Osteoblast (primary cell): ENCODE data around the gene SLAIN2. TPM values are rescaled to one million over a fixed set of nuclear protein-coding genes. Genes with fewer than 3 reads are reported as not detected.

Source experiments
- DNase-seq: peaks from one replicate; pipeline ENCODE4 v3.0.0; 2011; ENCODE audit warnings: low spot score, mixed read lengths; ENCODE audit not compliant: insufficient read length; ENCODE audit errors: missing footprints
- H2AFZ ChIP-seq: 2 replicates; pipeline ENCODE4 v1.6.0; 2011; ENCODE audit warnings: mild to moderate bottlenecking, low read length
- H3K27ac ChIP-seq: 2 replicates; pipeline ENCODE4 v1.5.1; 2011; ENCODE audit warnings: mild to moderate bottlenecking, low read depth, low read length, moderate library complexity
- H3K27me3 ChIP-seq: 2 replicates; pipeline ENCODE4 v1.6.0; 2012; ENCODE audit warnings: mild to moderate bottlenecking, control low read depth, inconsistent platforms, low read length, moderate library complexity; ENCODE audit not compliant: insufficient read depth
- H3K36me3 ChIP-seq: 2 replicates; pipeline ENCODE4 v1.5.1; 2011; ENCODE audit warnings: mild to moderate bottlenecking, low read length, control low read depth, moderate library complexity; ENCODE audit not compliant: insufficient read depth
- H3K4me1 ChIP-seq: 2 replicates; pipeline ENCODE4 v1.5.1; 2011; ENCODE audit warnings: mild to moderate bottlenecking, low read length, control low read depth, moderate library complexity; ENCODE audit not compliant: insufficient read depth
- H3K4me2 ChIP-seq: 2 replicates; pipeline ENCODE4 v1.6.0; 2011; ENCODE audit warnings: mild to moderate bottlenecking, low read length; ENCODE audit not compliant: insufficient read depth
- H3K4me3 ChIP-seq: fragments of 200-600 bp; sonication (generic); 3 replicates; pipeline ENCODE4 v1.5.1; 2012; ENCODE audit warnings: mild to moderate bottlenecking, low read length, inconsistent platforms; ENCODE audit not compliant: insufficient read depth
- H3K79me2 ChIP-seq: 2 replicates; pipeline ENCODE4 v1.6.0; 2012; ENCODE audit warnings: mild to moderate bottlenecking, low read length, control low read depth, inconsistent platforms; ENCODE audit not compliant: insufficient read depth
- H3K9me3 ChIP-seq: 2 replicates; pipeline ENCODE4 v1.5.1; 2011; ENCODE audit warnings: low read depth, low read length, control low read depth
- H4K20me1 ChIP-seq: 2 replicates; pipeline ENCODE4 v1.6.0; 2012; ENCODE audit warnings: mild to moderate bottlenecking, low read length, control low read depth; ENCODE audit not compliant: insufficient read depth
- total RNA-seq: library from RNA; depleted of rRNA; stranded (reverse); fragments of >200 nt; gene quantifications from 2 replicates; pipeline ENCODE4 v1.2.3, GENCODE V29; 2012
- TF ChIP-seq, protein P1 (sequence below): IDR thresholded peaks from 2 replicates; pipeline ENCODE4 v1.5.1; 2011; ENCODE audit warnings: mild to moderate bottlenecking, low read depth, low read length, moderate library complexity; ENCODE audit errors: extremely low read depth

The SLAIN2 gene
- total RNA-seq, 1 donor, result 64.1 TPM

DNA sequence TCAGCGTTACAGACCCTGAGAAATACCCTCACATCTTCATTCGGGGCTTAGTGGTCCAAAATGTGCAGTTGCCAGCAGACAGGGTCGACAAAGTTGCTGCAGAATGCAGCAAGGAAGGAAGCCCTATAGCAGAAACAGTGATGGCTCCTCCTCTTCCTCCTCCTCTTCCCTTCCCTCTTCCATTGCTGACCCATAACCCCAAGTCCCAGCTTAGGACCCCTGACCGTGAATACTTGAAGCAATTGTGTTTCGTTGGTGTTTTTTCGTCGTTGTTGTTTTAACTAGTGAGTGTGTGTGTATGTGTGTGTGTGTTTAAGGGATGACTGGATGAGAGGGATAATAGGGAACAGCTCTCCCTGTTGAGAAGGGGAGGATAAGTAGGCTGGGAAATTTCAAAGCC lies 69.5 kb downstream of the SLAIN2 start:
- no peak overlapping the region for H3K4me2 ChIP-seq
- no peak overlapping the region for H3K4me3 ChIP-seq
- no peaks in the 10 kb centered on the region for H4K20me1 ChIP-seq
- H3K9me3 ChIP-seq, result no peaks in the 10 kb centered on the region
- TF ChIP-seq, protein P1, sequence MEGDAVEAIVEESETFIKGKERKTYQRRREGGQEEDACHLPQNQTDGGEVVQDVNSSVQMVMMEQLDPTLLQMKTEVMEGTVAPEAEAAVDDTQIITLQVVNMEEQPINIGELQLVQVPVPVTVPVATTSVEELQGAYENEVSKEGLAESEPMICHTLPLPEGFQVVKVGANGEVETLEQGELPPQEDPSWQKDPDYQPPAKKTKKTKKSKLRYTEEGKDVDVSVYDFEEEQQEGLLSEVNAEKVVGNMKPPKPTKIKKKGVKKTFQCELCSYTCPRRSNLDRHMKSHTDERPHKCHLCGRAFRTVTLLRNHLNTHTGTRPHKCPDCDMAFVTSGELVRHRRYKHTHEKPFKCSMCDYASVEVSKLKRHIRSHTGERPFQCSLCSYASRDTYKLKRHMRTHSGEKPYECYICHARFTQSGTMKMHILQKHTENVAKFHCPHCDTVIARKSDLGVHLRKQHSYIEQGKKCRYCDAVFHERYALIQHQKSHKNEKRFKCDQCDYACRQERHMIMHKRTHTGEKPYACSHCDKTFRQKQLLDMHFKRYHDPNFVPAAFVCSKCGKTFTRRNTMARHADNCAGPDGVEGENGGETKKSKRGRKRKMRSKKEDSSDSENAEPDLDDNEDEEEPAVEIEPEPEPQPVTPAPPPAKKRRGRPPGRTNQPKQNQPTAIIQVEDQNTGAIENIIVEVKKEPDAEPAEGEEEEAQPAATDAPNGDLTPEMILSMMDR, result no peak
- peaks cover 17% of the 10 kb centered on the region for H3K79me2 ChIP-seq
- no peaks in the 10 kb centered on the region for H3K4me1 ChIP-seq
- peaks cover 5% of the 10 kb centered on the region for H3K36me3 ChIP-seq
- no peak for DNase-seq
- no peak overlapping the region for H3K27ac ChIP-seq
- no peaks in the 10 kb centered on the region for H3K27me3 ChIP-seq
- H2AFZ ChIP-seq, result no peak overlapping the region

- Histone ChIP-seq H3K36me3 (peaks cover 23% of the 10 kb centered on the region), H2AFZ (no peak overlapping the region), H3K27me3 (no peaks in the 10 kb centered on the region), H3K4me3 (no peak overlapping the region), H3K4me1 (no peaks in the 10 kb centered on the region), H3K4me2 (no peak overlapping the region), H4K20me1 (peaks cover 4% of the 10 kb centered on the region), H3K79me2 (peaks cover 8% of the 10 kb centered on the region), H3K9me3 (no peaks in the 10 kb centered on the region), H3K27ac (no peak overlapping the region)
- TF ChIP-seq, protein P1, result no peak
- no peak for DNase-seq
Measured at GRCh38 chr4:48420144-48420543, 78.8 kb downstream of the SLAIN2 start.

DNA sequence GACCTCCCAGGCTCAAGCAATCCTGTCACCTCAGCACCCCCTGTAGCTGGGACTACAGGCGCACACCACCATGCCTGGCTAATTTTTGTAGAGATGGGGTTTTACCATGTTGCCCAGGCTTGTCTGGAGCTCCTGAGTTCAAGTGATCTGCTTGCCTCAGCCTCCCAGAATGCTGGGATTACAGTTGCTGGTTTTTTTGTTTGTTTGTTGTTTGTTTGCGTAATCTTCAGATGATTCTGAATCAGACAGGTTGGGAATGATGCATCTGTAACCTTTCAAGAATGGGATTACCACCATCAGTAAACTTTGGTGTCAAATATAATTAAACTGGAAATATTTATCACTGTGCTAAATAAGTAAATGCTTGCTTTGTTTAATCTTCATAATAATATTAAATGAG lies 79.8 kb downstream of the SLAIN2 start:
- TF ChIP-seq, protein P1, result no peak
- Histone ChIP-seq H3K4me3 (no peak overlapping the region), H3K4me1 (no peaks in the 10 kb centered on the region), H3K79me2 (peaks cover 8% of the 10 kb centered on the region), H3K27ac (no peak overlapping the region), H4K20me1 (peaks cover 4% of the 10 kb centered on the region), H3K9me3 (no peaks in the 10 kb centered on the region), H3K27me3 (no peaks in the 10 kb centered on the region), H3K36me3 (peaks cover 23% of the 10 kb centered on the region), H2AFZ (no peak overlapping the region), H3K4me2 (no peak overlapping the region)
- no peak for DNase-seq

- TF ChIP-seq, protein P1, result no peak
- Histone ChIP-seq H3K27ac (no peak overlapping the region), H4K20me1 (peaks cover 3% of the 10 kb centered on the region), H3K4me1 (no peaks in the 10 kb centered on the region), H3K79me2 (no peaks in the 10 kb centered on the region), H3K27me3 (no peaks in the 10 kb centered on the region), H3K4me2 (no peak overlapping the region), H3K4me3 (no peak overlapping the region), H3K9me3 (no peaks in the 10 kb centered on the region), H3K36me3 (no peaks in the 10 kb centered on the region), H2AFZ (no peak overlapping the region)
- DNase-seq, result no peak
Measured at GRCh38 chr4:48428926-48429325, 87.6 kb downstream of the SLAIN2 start.
